Adrenal gland (tissue), 12 donors: ENCODE data around the gene SRCIN1. TPM values are rescaled to one million over a fixed set of nuclear protein-coding genes. Genes with fewer than 3 reads are reported as not detected.

Experiments
- DNase-seq, 7 donors: peaks; one replicate each; pipeline ENCODE4 v3.0.0-alpha.2; 2019 to 2020
- H3K27ac ChIP-seq, 5 donors: fragments of 200-600 bp; sonication (generic) in 4 of 5; 1 replicate in 3 of 5; 2 replicates in 2 of 5; pipeline versions ENCODE4 v1.5.1 to v1.8.0; 2016 to 2020; ENCODE audit warnings: mild to moderate bottlenecking in 1 of 5
- H3K27me3 ChIP-seq: fragments of 200-600 bp; 2 replicates; pipeline ENCODE4 v1.8.0; 2021
- H3K36me3 ChIP-seq, 2 donors: fragments of 200-600 bp; replicated peaks in 1 of 2; 1 replicate in 1 of 2; 2 replicates in 1 of 2; pipeline versions ENCODE4 v1.5.1 to v1.8.0; 2018 to 2022
- H3K4me1 ChIP-seq, 2 donors: fragments of 200-600 bp; replicated peaks in 1 of 2; 1 replicate in 1 of 2; 2 replicates in 1 of 2; pipeline versions ENCODE4 v1.5.1 to v1.8.0; 2018 to 2021
- H3K4me3 ChIP-seq, 4 donors: fragments of 200-600 bp; sonication (generic) in 3 of 4; one replicate each; pipeline ENCODE4 v1.5.1; 2016 to 2018
- H3K9me3 ChIP-seq, 3 donors: fragments of 200-600 bp; sonication (generic) in 1 of 3; replicated peaks in 1 of 3; 1 replicate in 2 of 3; 2 replicates in 1 of 3; pipeline versions ENCODE4 v1.5.1 to v1.8.0; 2016 to 2021
- POLR2A ChIP-seq, 2 donors: fragments of 450-650 bp; IDR thresholded peaks; one replicate each; pipeline ENCODE4 v1.6.1; 2017; ENCODE audit warnings: antibody characterized with exemption in 2 of 2, mild to moderate bottlenecking in 2 of 2, moderate library complexity in 1 of 2
- WGBS, 4 donors: extraction: QIAGEN DNeasy Blood & Tissue Kit in 2 of 4; methylation state at CpG; one replicate each; pipeline versions ENCODE4 v1.1.5 to v1.1.7; 2013 to 2017; 5-methylcytosine and 5-hydroxymethylcytosine counted together
- intact Hi-C, 2 donors: fragments of 100-400 bp; cut with DNase I; formaldehyde crosslinking; loops; one replicate each; pipeline versions ENCODE4 v1.14.1 to v1.15.0; 2022 to 2023
- polyA plus RNA-seq, 3 donors: library from polyadenylated mRNA; stranded (reverse); fragments of 200-250 nt in 2 of 3; fragments of 350-450 nt in 1 of 3; fragmentation: Illumina TruSeq in 1 of 3; extraction: RNeasy Lipid Tissue Mini Kit (QIAGEN cat#74804) in 1 of 3; gene quantifications; one replicate each; pipeline ENCODE4 v1.2.3, GENCODE V29; 2013 to 2014
- total RNA-seq, 9 donors: library from RNA; depleted of rRNA in 4 of 9; stranded (reverse); fragments of >200 nt in 4 of 9; fragments of 120-200 nt in 1 of 9; fragmentation: NEBNext Ultra II Directional in 1 of 9; extraction: Animal tissue kit (Norgen Biotek cat#: 25700) in 1 of 9; gene quantifications; one replicate each; pipeline versions ENCODE4 v1.1.0 to v1.2.4, GENCODE V29; 2013 to 2023
- TF ChIP-seq, protein P1 (sequence below), 6 experiments: fragments of 450-650 bp in 4 of 6; fragments of 200-600 bp in 2 of 6; sonication (generic) in 1 of 6; IDR thresholded peaks; 1 replicate in 5 of 6; 2 replicates in 1 of 6; pipeline versions ENCODE4 v1.5.1 to v1.8.0; 2016 to 2021; ENCODE audit warnings: antibody characterized with exemption in 6 of 6, mild to moderate bottlenecking in 2 of 6, moderate library complexity in 1 of 6
- donor health status: healthy with polysubstance abuse.
- donor health status: Bipolar disorder and iron deficiency.
- donor health status: DM: yes; HTN: yes; CAD: no.
- donor health status: DM: no; HTN: no; CAD: no.
- donor health status: DM: no; HTN: no; CAD: no.
- donor health status: DM: yes; HTN: yes; CAD: no.

Gene SRCIN1
- total and polyA plus RNA-seq, 12 donors, result 0.44 to 33.1 (median 1.6) TPM; not detected in 2

GRCh38 chr17:38540514-38541045 lies 65.2 kb downstream of the SRCIN1 start:
- intact Hi-C loops, result no loop called here
- no peak overlapping the region for H3K27ac ChIP-seq
- DNase-seq, result no peak
- H3K27me3 ChIP-seq, result peaks cover 8% of the 10 kb centered on the region
- H3K36me3 ChIP-seq, result no peaks in the 10 kb centered on the region
- H3K9me3 ChIP-seq, result no peaks in the 10 kb centered on the region
- TF ChIP-seq POLR2A (IDR thresholded peaks at IDR 0.05), result no peak
- TF ChIP-seq, protein P1, sequence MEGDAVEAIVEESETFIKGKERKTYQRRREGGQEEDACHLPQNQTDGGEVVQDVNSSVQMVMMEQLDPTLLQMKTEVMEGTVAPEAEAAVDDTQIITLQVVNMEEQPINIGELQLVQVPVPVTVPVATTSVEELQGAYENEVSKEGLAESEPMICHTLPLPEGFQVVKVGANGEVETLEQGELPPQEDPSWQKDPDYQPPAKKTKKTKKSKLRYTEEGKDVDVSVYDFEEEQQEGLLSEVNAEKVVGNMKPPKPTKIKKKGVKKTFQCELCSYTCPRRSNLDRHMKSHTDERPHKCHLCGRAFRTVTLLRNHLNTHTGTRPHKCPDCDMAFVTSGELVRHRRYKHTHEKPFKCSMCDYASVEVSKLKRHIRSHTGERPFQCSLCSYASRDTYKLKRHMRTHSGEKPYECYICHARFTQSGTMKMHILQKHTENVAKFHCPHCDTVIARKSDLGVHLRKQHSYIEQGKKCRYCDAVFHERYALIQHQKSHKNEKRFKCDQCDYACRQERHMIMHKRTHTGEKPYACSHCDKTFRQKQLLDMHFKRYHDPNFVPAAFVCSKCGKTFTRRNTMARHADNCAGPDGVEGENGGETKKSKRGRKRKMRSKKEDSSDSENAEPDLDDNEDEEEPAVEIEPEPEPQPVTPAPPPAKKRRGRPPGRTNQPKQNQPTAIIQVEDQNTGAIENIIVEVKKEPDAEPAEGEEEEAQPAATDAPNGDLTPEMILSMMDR (IDR thresholded peaks at IDR 0.05), result no peak
- H3K4me1 ChIP-seq, result no peaks in the 10 kb centered on the region
- WGBS, 4 donors, result 70 to 79% (median 75%) methylated on average over 9 to 11 of the region's 11 CpGs
- H3K4me3 ChIP-seq, result no peak overlapping the region

GRCh38 chr17:38539386-38539785 lies 66.4 kb downstream of the SRCIN1 start:
- TF ChIP-seq, protein P1 (IDR thresholded peaks at IDR 0.05), result no peak
- TF ChIP-seq POLR2A (IDR thresholded peaks at IDR 0.05), result no peak
- Histone ChIP-seq H3K27me3 (peaks cover 8% of the 10 kb centered on the region), H3K4me3 (no peak overlapping the region), H3K4me1 (no peaks in the 10 kb centered on the region), H3K27ac (no peak overlapping the region), H3K9me3 (no peaks in the 10 kb centered on the region), H3K36me3 (no peaks in the 10 kb centered on the region)
- intact Hi-C loops, result no loop called here
- DNase-seq, result no peak
- WGBS, 4 donors, result 73 to 79% (median 78%) methylated on average over 8 of the region's 8 CpGs

DNA sequence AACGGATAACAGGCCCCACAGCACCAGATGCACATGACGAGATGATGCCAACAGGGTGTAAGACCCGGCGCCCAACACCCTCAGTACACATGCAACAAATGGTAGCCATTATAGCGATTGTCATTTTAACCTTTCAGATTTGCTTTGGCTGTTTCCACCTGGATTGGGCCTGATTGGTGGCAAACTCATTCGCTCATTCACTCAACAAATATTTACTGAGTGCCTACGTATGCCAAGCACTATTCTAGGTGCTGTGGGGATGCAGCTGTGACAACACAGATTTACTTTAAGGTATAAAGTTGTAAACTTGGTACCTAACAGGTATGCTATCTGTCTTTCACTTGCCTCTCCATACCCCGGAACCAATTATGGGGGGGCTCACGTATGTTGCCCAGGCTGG lies 66.8 kb downstream of the SRCIN1 start:
- H3K4me3 ChIP-seq, result no peak overlapping the region
- peaks cover 8% of the 10 kb centered on the region for H3K27me3 ChIP-seq
- no peaks in the 10 kb centered on the region for H3K36me3 ChIP-seq
- WGBS, 4 donors, result 89 to 93% (median 91%) methylated on average over 8 to 9 of the region's 9 CpGs
- no peak overlapping the region for H3K27ac ChIP-seq
- intact Hi-C loops, result no loop called here
- no peaks in the 10 kb centered on the region for H3K9me3 ChIP-seq
- DNase-seq, result no peak
- no peaks in the 10 kb centered on the region for H3K4me1 ChIP-seq
- TF ChIP-seq, protein P1 (IDR thresholded peaks at IDR 0.05), result no peak

- WGBS, 4 donors, result 83 to 92% (median 89%) methylated on average over 4 of the region's 4 CpGs
- Histone ChIP-seq H3K27ac (no peak overlapping the region), H3K4me3 (no peak overlapping the region), H3K4me1 (no peaks in the 10 kb centered on the region), H3K36me3 (no peaks in the 10 kb centered on the region), H3K9me3 (no peaks in the 10 kb centered on the region), H3K27me3 (peaks cover 14% of the 10 kb centered on the region)
- DNase-seq, result no peak
- intact Hi-C loops, result no loop called here
- TF ChIP-seq, protein P1 (IDR thresholded peaks at IDR 0.05), result no peak
- no peak for TF ChIP-seq POLR2A (IDR thresholded peaks at IDR 0.05)
Observed at GRCh38 chr17:38536661-38537060, 69.1 kb downstream of the SRCIN1 start.
